ENCODE results near the gene GRB10.

- TF ChIP-seq EZH2 (IDR thresholded peaks at IDR 0.05; ENCODE audit: low read depth) (no peak), CTCF (conservative IDR thresholded peaks at IDR 0.05) (no peak)
Measured at GRCh38 chr7:50817561-50817960, 34.9 kb upstream of the GRB10 start.
